Sigmoid colon (tissue), 7 donors: ENCODE results near the gene SPPL3. TPM values are rescaled to one million over a fixed set of nuclear protein-coding genes. Genes with fewer than 3 reads are reported as not detected.

ENCODE experiments used
- DNase-seq: peaks from one replicate; pipeline ENCODE4 v3.0.0-alpha.2; 2019
- H3K27ac ChIP-seq, 4 donors: fragments of 200-600 bp; sonication (generic); one replicate each; pipeline ENCODE4 v1.5.1; 2016 to 2019; ENCODE audit warnings: mild to moderate bottlenecking in 1 of 4
- H3K27me3 ChIP-seq, 3 donors: fragments of 200-600 bp; sonication (generic); one replicate each; pipeline ENCODE4 v1.5.1; 2019; ENCODE audit warnings: mild to moderate bottlenecking in 1 of 3
- H3K36me3 ChIP-seq, 4 donors: fragments of 200-600 bp; sonication (generic); one replicate each; pipeline ENCODE4 v1.5.1; 2016 to 2019
- H3K4me1 ChIP-seq, 4 donors: fragments of 200-600 bp; sonication (generic); one replicate each; pipeline ENCODE4 v1.5.1; 2017 to 2019
- H3K4me3 ChIP-seq, 4 donors: fragments of 200-600 bp; sonication (generic); one replicate each; pipeline ENCODE4 v1.5.1; 2017 to 2019; ENCODE audit warnings: mild to moderate bottlenecking in 2 of 4, moderate library complexity in 1 of 4
- H3K9me3 ChIP-seq, 4 donors: fragments of 200-600 bp in 3 of 4; sonication (generic) in 3 of 4; one replicate each; pipeline versions ENCODE4 v1.5.1 to v1.6.1; 2013 to 2019
- EP300 ChIP-seq, 4 donors: sonication (generic); formaldehyde crosslinking; IDR thresholded peaks; one replicate each; pipeline ENCODE4 v1.6.1; 2017; ENCODE audit warnings: antibody characterized with exemption in 4 of 4
- POLR2A ChIP-seq, 2 donors: fragments of 450-650 bp; IDR thresholded peaks; one replicate each; pipeline ENCODE4 v1.6.1; 2016; ENCODE audit warnings: antibody characterized with exemption in 2 of 2, mild to moderate bottlenecking in 2 of 2, moderate library complexity in 2 of 2
- POLR2AphosphoS5 ChIP-seq, 4 donors: sonication (generic); formaldehyde crosslinking; IDR thresholded peaks; one replicate each; pipeline ENCODE4 v1.6.1; 2017; ENCODE audit warnings: antibody characterized with exemption in 4 of 4
- WGBS, 2 donors: extraction: QIAGEN DNeasy Blood & Tissue Kit; methylation state at CpG; one replicate each; pipeline ENCODE4 v1.1.7; 2013; 5-methylcytosine and 5-hydroxymethylcytosine counted together
- intact Hi-C: fragments of 100-400 bp; cut with DNase I; formaldehyde crosslinking; loops from one replicate; pipeline ENCODE4 v1.15.1; 2023
- polyA plus RNA-seq, 3 donors: library from polyadenylated mRNA; stranded (reverse); fragments of 200-250 nt; gene quantifications; one replicate each; pipeline ENCODE4 v1.2.3, GENCODE V29; 2013
- total RNA-seq, 4 donors: library from RNA; depleted of rRNA; stranded (reverse); fragments of >200 nt; gene quantifications; one replicate each; pipeline ENCODE4 v1.1.0, GENCODE V29; 2016
- TF ChIP-seq, protein P1 (sequence below), 4 experiments: fragments of 450-650 bp in 3 of 4; fragments of 200-600 bp in 1 of 4; IDR thresholded peaks; one replicate each; pipeline ENCODE4 v1.5.1; 2016 to 2019; ENCODE audit warnings: antibody characterized with exemption in 4 of 4, mild to moderate bottlenecking in 3 of 4, moderate library complexity in 2 of 4
- donor health status: healthy with polysubstance abuse.
- donor health status: Bipolar disorder and iron deficiency.
- donor health status: healthy.

The SPPL3 gene
- total and polyA plus RNA-seq, 7 donors: 8.6 to 28.0 (median 19.3) TPM

DNA sequence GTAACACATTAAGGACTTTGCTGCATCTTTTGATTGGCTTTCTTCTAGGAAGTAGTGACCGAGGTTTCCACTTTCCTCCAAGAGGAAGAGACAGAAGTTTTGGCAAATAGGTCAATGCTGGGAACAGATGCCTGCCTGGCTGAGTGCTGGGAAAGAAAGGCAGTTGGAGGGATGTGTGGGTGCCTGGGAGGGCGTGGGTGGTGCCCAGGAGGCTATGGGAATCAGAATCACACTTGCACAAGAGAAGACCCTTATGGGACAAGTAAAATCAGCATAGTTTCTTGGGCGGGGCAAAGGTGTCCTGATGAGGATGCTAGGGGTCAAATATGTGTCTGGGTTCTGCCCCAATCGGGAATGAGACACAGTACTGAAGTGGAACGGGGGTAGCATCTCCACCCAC, 179.4 kb downstream of the SPPL3 start:
- peaks cover 0 to 30% (median 24%) of the 10 kb centered on the region in 4 donors for H3K4me1 ChIP-seq
- H3K27ac ChIP-seq: peak overlapping the region in 2 of 4 donors; percentile 81 to 84
- H3K36me3 ChIP-seq: peaks cover 17 to 68% (median 27%) of the 10 kb centered on the region in 4 donors
- no peak overlapping the region for H3K4me3 ChIP-seq
- peak; percentile 22 for DNase-seq
- no peaks in the 10 kb centered on the region for H3K9me3 ChIP-seq
- TF ChIP-seq EP300 (IDR thresholded peaks at IDR 0.05): no peak
- WGBS, 2 donors: 64 to 75% methylated on average over 5 of the region's 5 CpGs
- intact Hi-C loops: loop anchor here (5.0 to 10.0 kb wide), 2 partner anchors 37 to 410 kb away; partner anchors contain the start of genes MLEC and P2RX7
- no peaks in the 10 kb centered on the region for H3K27me3 ChIP-seq

DNA sequence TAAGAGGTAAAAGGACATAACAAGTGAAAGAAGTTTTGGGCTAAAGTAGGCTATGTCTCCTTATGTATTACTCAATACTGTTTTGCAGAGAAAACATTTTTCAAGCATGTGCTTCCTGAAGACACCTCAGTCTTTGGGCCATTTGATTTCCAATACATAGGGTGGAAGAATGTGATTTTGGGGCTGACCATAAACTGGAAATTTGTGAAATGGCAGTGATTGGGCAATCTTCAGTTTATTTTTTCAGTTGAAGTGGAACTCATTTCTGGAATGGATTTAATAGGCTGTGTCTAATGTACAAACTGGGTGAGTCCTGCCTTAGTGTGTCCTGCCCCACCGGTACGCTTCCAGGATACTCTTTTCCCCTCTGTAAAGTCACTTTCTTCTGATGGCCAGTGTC, 181.4 kb downstream of the SPPL3 start:
- Histone ChIP-seq H3K27ac (no peak overlapping the region), H3K4me1 (peaks cover 0 to 33% (median 24%) of the 10 kb centered on the region in 4 donors), H3K36me3 (peaks cover 33 to 71% (median 42%) of the 10 kb centered on the region in 4 donors), H3K27me3 (no peaks in the 10 kb centered on the region), H3K4me3 (no peak overlapping the region), H3K9me3 (no peaks in the 10 kb centered on the region)
- TF ChIP-seq EP300 (IDR thresholded peaks at IDR 0.05): no peak
- TF ChIP-seq, protein P1, sequence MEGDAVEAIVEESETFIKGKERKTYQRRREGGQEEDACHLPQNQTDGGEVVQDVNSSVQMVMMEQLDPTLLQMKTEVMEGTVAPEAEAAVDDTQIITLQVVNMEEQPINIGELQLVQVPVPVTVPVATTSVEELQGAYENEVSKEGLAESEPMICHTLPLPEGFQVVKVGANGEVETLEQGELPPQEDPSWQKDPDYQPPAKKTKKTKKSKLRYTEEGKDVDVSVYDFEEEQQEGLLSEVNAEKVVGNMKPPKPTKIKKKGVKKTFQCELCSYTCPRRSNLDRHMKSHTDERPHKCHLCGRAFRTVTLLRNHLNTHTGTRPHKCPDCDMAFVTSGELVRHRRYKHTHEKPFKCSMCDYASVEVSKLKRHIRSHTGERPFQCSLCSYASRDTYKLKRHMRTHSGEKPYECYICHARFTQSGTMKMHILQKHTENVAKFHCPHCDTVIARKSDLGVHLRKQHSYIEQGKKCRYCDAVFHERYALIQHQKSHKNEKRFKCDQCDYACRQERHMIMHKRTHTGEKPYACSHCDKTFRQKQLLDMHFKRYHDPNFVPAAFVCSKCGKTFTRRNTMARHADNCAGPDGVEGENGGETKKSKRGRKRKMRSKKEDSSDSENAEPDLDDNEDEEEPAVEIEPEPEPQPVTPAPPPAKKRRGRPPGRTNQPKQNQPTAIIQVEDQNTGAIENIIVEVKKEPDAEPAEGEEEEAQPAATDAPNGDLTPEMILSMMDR (IDR thresholded peaks at IDR 0.05): no peak
- no peak for TF ChIP-seq POLR2AphosphoS5 (IDR thresholded peaks at IDR 0.05)
- TF ChIP-seq POLR2A (IDR thresholded peaks at IDR 0.05): no peak
- 96 to 98% methylated on average over 2 of the region's 2 CpGs for WGBS, 2 donors
- intact Hi-C loops: loop anchor here (10.0 kb wide), 1 partner anchor 412 kb away; the partner anchor contains the start of gene P2RX7
- DNase-seq: no peak

DNA sequence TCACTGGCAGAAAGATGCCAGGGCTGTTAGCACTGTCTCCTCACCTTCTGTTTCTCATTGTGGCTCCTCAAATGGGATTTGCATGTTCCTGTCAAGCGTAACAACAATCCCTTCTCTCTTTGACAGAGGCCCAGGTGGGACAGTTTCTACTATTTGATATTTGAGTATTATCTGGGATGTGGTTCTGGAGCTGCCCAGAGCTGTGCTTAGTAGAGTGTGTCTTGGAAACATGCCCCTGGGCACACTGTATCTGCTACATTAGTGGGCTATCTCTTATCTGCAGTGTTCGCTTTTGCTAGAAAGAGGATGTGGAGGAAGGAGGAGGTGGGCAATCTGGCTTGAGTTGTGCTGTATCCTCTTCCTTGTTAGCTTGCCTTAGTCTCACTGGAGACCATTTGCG, 182.3 kb downstream of the SPPL3 start:
- DNase-seq: no peak
- intact Hi-C loops: loop anchor here (10.0 kb wide), 1 partner anchor 413 kb away; the partner anchor contains the start of gene P2RX7
- 87 to 95% methylated on average over 3 of the region's 3 CpGs for WGBS, 2 donors
- H3K9me3 ChIP-seq: no peaks in the 10 kb centered on the region
- peaks cover 0 to 33% (median 23%) of the 10 kb centered on the region in 4 donors for H3K4me1 ChIP-seq
- TF ChIP-seq EP300 (IDR thresholded peaks at IDR 0.05) (no peak), POLR2A (IDR thresholded peaks at IDR 0.05) (no peak)
- no peak overlapping the region for H3K4me3 ChIP-seq
- H3K36me3 ChIP-seq: peaks cover 33 to 71% (median 51%) of the 10 kb centered on the region in 4 donors
- no peaks in the 10 kb centered on the region for H3K27me3 ChIP-seq
- H3K27ac ChIP-seq: peak overlapping the region in 2 of 4 donors; percentile 65 to 80

DNA sequence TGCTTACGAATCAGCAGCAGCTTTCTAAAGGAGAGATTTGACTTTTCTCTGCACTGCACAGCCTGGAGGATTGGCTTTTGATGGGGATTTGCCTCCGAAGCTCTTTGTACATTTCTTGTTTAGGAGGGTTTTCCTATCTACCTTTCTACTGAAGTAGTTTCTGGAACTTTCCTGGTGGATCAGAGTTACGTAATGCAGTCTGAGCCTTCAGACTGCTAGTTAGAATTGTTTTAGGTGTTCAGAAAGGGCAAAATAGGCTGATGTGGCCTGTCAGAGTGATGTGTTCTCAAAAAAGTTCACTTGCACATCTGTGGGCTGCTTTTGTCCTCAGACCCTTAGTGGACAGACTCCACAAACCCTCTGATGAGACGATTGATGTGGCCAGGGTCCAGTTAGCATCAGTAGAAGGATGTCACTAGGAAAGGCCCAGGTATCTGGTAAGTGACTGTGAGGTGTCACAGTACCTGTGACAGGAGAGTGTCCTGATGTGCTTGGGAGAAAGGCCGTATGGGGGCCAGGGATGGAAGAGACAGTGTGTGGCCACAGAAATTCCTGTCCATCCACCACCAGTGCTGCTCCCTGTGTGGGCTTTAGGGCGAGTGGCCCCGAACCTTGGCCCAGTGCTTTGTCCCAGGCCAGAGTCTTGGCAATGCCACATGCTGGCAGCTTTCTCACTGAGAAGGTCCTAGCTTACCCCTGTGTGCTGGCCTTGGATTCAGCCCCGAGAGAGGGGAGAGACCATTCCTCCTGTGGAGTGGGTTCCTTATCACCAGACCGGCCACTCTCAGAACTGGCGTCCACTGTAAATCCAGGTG, 183.0 kb downstream of the SPPL3 start:
- H3K27me3 ChIP-seq: no peaks in the 10 kb centered on the region
- no peak for DNase-seq
- H3K27ac ChIP-seq: peak overlapping the region; percentile 30 to 80 (median 54)
- intact Hi-C loops: loop anchor here (10.0 kb wide), 1 partner anchor 414 kb away; the partner anchor contains the start of gene P2RX7
- no peak overlapping the region for H3K4me3 ChIP-seq
- WGBS, 2 donors: 93 to 95% methylated on average over 10 of the region's 10 CpGs
- peaks cover 33 to 78% (median 58%) of the 10 kb centered on the region in 4 donors for H3K36me3 ChIP-seq
- peaks cover 0 to 28% (median 17%) of the 10 kb centered on the region in 4 donors for H3K4me1 ChIP-seq
- TF ChIP-seq POLR2A (IDR thresholded peaks at IDR 0.05) (no peak), POLR2AphosphoS5 (IDR thresholded peaks at IDR 0.05) (no peak), EP300 (IDR thresholded peaks at IDR 0.05) (no peak)
- TF ChIP-seq, protein P1 (IDR thresholded peaks at IDR 0.05): no peak
- H3K9me3 ChIP-seq: no peaks in the 10 kb centered on the region

DNA sequence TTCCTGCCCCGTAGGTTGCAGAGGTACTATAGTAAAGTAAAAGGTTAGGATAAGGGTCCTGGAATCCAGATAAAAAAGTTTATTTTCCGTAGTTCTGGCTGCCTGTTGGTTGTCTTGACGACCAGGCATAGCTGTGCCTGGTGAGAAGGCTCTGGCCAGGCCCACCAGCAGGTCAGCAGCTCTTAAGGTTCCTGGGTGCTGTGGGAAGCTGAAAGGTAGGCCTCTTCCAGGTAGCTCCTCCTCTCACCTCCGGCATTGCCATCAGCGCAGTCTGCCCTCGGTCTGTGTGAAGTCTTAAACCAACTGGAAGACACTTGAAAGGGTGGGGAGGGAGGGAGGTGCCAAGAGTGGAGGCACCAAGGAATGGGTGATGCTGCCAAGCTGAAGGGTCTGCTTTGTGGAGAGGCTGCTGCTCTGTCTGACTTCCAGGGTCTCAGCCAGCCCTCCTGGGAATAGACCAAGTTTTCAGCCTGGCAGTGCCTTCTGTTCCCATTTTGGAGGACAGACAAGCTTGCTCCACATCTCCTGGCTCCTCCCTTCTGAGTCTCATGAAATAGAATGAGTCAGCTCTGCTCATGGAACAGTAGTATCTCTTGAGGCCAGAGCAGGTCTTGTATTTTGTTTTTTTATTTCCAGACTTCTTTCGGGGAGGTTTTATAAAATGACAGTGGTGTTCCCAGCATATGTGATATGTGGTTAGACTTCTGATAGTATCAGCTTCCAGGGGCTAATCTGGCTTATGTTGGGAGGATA, 183.7 kb downstream of the SPPL3 start:
- Histone ChIP-seq H3K4me3 (no peak overlapping the region), H3K4me1 (peaks cover 0 to 27% (median 13%) of the 10 kb centered on the region in 4 donors), H3K27ac (peak overlapping the region; percentile 30 to 80 (median 54)), H3K36me3 (peaks cover 33 to 86% (median 61%) of the 10 kb centered on the region in 4 donors), H3K9me3 (no peaks in the 10 kb centered on the region), H3K27me3 (no peaks in the 10 kb centered on the region)
- WGBS, 2 donors: 29 to 67% methylated on average over 7 of the region's 7 CpGs
- TF ChIP-seq, protein P1 (IDR thresholded peaks at IDR 0.05): no peak
- peak in 1 of 4 donors; percentile 56 for TF ChIP-seq POLR2AphosphoS5 (IDR thresholded peaks at IDR 0.05)
- intact Hi-C loops: loop anchor here (10.0 kb wide), 1 partner anchor 414 kb away; the partner anchor contains the start of gene P2RX7
- peak; percentile 73 for DNase-seq
